HEK293 (cell line): Measurements from ENCODE around the gene PDE1C.

Source experiments
- CTCF ChIA-PET: fragments of 350-600 bp; formaldehyde crosslinking; extraction: SDS; loops from one replicate; lab custom pipeline; 2021; ENCODE audit warnings: antibody characterized with exemption; lab: Yijun Ruan, JAX
- POLR2A ChIA-PET: fragments of 300-600 bp; formaldehyde crosslinking; extraction: SDS; loops from one replicate; lab custom pipeline; 2020; ENCODE audit warnings: antibody characterized with exemption, inconsistent platforms; lab: Yijun Ruan, JAX
- H3K27ac ChIP-seq: fragments of 200-500 bp; sonication (Bioruptor generic); 2 replicates; pipeline ENCODE4 v1.5.1; 2014; ENCODE audit warnings: low read depth, low read length, control low read depth, inconsistent platforms; ENCODE audit errors: extremely low read depth
- H3K36me3 ChIP-seq, 2 experiments: fragments of 200-500 bp in 1 of 2; sonication (Bioruptor generic) in 1 of 2; 1 replicate in 1 of 2; 2 replicates in 1 of 2; pipeline ENCODE4 v1.5.1; 2014 to 2017; ENCODE audit warnings: inconsistent platforms in 2 of 2, low read length in 2 of 2; ENCODE audit not compliant: control insufficient read depth in 2 of 2, insufficient read depth in 1 of 2
- H3K4me1 ChIP-seq: fragments of 200-500 bp; sonication (Bioruptor generic); 2 replicates; pipeline ENCODE4 v1.5.1; 2014; ENCODE audit warnings: mild to moderate bottlenecking, low read length, inconsistent platforms; ENCODE audit not compliant: control insufficient read depth, insufficient read depth
- H3K4me3 ChIP-seq: 2 replicates; pipeline ENCODE4 v1.5.1; 2011; ENCODE audit warnings: low read depth, mild to moderate bottlenecking, control low read depth, low read length, moderate library complexity
- H3K9me3 ChIP-seq: fragments of 200-500 bp; sonication (Bioruptor generic); 2 replicates; pipeline ENCODE4 v1.5.1; 2014; ENCODE audit warnings: low read depth, low read length, inconsistent platforms; ENCODE audit not compliant: control insufficient read depth, insufficient read depth
- KLF16 ChIP-seq: fragments of 450-650 bp; formaldehyde crosslinking; IDR thresholded peaks from 2 replicates; pipeline ENCODE4 v1.5.1; 2017; ENCODE audit warnings: missing biosample characterization, missing genetic modification characterization
- MEIS1 ChIP-seq: sonication (generic); formaldehyde crosslinking; IDR thresholded peaks from 2 replicates; pipeline ENCODE4 v1.8.1; 2022; ENCODE audit warnings: missing genetic modification reagents, mild to moderate bottlenecking, borderline replicate concordance
- OSR2 ChIP-seq: fragments of 450-650 bp; formaldehyde crosslinking; IDR thresholded peaks from 2 replicates; pipeline ENCODE4 v1.5.1; 2016; ENCODE audit warnings: missing biosample characterization, missing genetic modification characterization
- PRDM4 ChIP-seq: fragments of 450-650 bp; formaldehyde crosslinking; IDR thresholded peaks from 2 replicates; pipeline ENCODE4 v1.5.1; 2017; ENCODE audit warnings: missing biosample characterization, missing genetic modification characterization
- REST ChIP-seq: fragments of 450-650 bp; formaldehyde crosslinking; IDR thresholded peaks from 2 replicates; pipeline ENCODE4 v1.5.1; 2016; ENCODE audit warnings: missing biosample characterization, missing genetic modification characterization
- SP2 ChIP-seq: fragments of 450-650 bp; formaldehyde crosslinking; IDR thresholded peaks from 2 replicates; pipeline ENCODE4 v1.5.1; 2016; ENCODE audit warnings: missing biosample characterization, missing genetic modification characterization
- ZBTB11 ChIP-seq: fragments of 450-650 bp; formaldehyde crosslinking; conservative IDR thresholded peaks from 2 replicates; pipeline ENCODE4 v1.5.1; 2016; ENCODE audit warnings: low read depth, missing biosample characterization, missing genetic modification characterization
- ZNF121 ChIP-seq: fragments of 450-650 bp; formaldehyde crosslinking; IDR thresholded peaks from 2 replicates; pipeline ENCODE4 v1.5.1; 2016; ENCODE audit warnings: missing biosample characterization, missing genetic modification characterization
- ZNF146 ChIP-seq: fragments of 450-650 bp; formaldehyde crosslinking; IDR thresholded peaks from 2 replicates; pipeline ENCODE4 v1.5.1; 2016; ENCODE audit warnings: missing biosample characterization, missing genetic modification characterization
- ZNF157 ChIP-seq: fragments of 450-650 bp; formaldehyde crosslinking; IDR thresholded peaks from 2 replicates; pipeline ENCODE4 v1.5.1; 2016; ENCODE audit warnings: missing biosample characterization, missing genetic modification characterization
- ZNF2 ChIP-seq: fragments of 450-650 bp; formaldehyde crosslinking; IDR thresholded peaks from 2 replicates; pipeline ENCODE4 v1.5.1; 2016; ENCODE audit warnings: missing biosample characterization, missing genetic modification characterization
- ZNF266 ChIP-seq: fragments of 450-650 bp; formaldehyde crosslinking; IDR thresholded peaks from 2 replicates; pipeline ENCODE4 v1.5.1; 2016; ENCODE audit warnings: missing biosample characterization, missing genetic modification characterization, low read depth
- ZNF280D ChIP-seq: fragments of 450-650 bp; formaldehyde crosslinking; IDR thresholded peaks from 2 replicates; pipeline ENCODE4 v1.5.1; 2016; ENCODE audit warnings: missing biosample characterization, missing genetic modification characterization
- ZNF394 ChIP-seq: fragments of 450-650 bp; formaldehyde crosslinking; IDR thresholded peaks from 2 replicates; pipeline ENCODE4 v1.5.1; 2016; ENCODE audit warnings: missing biosample characterization, missing genetic modification characterization, mild to moderate bottlenecking, moderate library complexity, borderline replicate concordance
- ZNF529 ChIP-seq: fragments of 450-650 bp; formaldehyde crosslinking; IDR thresholded peaks from 2 replicates; pipeline ENCODE4 v1.5.1; 2017; ENCODE audit warnings: missing genetic modification characterization, missing biosample characterization; ENCODE audit not compliant: insufficient replicate concordance
- ZNF610 ChIP-seq: fragments of 450-650 bp; formaldehyde crosslinking; IDR thresholded peaks from 2 replicates; pipeline ENCODE4 v1.5.1; 2016; ENCODE audit warnings: missing biosample characterization, missing genetic modification characterization, borderline replicate concordance
- ZNF645 ChIP-seq: fragments of 450-650 bp; formaldehyde crosslinking; IDR thresholded peaks from 2 replicates; pipeline ENCODE4; 2016; ENCODE audit warnings: missing biosample characterization, missing genetic modification characterization
- ZNF701 ChIP-seq: fragments of 450-650 bp; formaldehyde crosslinking; IDR thresholded peaks from 2 replicates; pipeline ENCODE4 v1.5.1; 2016; ENCODE audit warnings: missing biosample characterization, missing genetic modification characterization
- ZNF791 ChIP-seq: fragments of 450-650 bp; formaldehyde crosslinking; IDR thresholded peaks from 2 replicates; pipeline ENCODE4 v1.5.1; 2016; ENCODE audit warnings: missing biosample characterization, missing genetic modification characterization
- ZNF843 ChIP-seq: fragments of 450-650 bp; formaldehyde crosslinking; IDR thresholded peaks from 2 replicates; pipeline ENCODE4 v1.5.1; 2016; ENCODE audit warnings: missing biosample characterization, missing genetic modification characterization

Gene PDE1C

GRCh38 chr7:32042900-32043299 lies 27.3 kb downstream of the PDE1C start:
- Histone ChIP-seq H3K27ac (no peak overlapping the region), H3K4me1 (no peaks in the 10 kb centered on the region), H3K4me3 (no peak overlapping the region), H3K36me3 (no peaks in the 10 kb centered on the region), H3K9me3 (no peaks in the 10 kb centered on the region)
- ChIA-PET CTCF (interaction anchor here (1.1 kb wide), 1 partner anchor 123 kb away, joined by 4 read pairs; no protein-coding TSS in a partner anchor), POLR2A (no interaction called here)
- TF ChIP-seq ZNF529 (tag by site-specific recombination), result no peak
- TF ChIP-seq ZNF610 (tag by site-specific recombination), result no peak
- TF ChIP-seq PRDM4, result no peak
- no peak for TF ChIP-seq ZNF2
- TF ChIP-seq KLF16, result no peak
- TF ChIP-seq ZNF121 (tag by site-specific recombination), result no peak
- TF ChIP-seq ZNF266 (tag by site-specific recombination), result no peak

GRCh38 chr7:32039000-32039756 lies 31.0 kb downstream of the PDE1C start:
- Histone ChIP-seq H3K9me3 (no peaks in the 10 kb centered on the region), H3K4me1 (no peaks in the 10 kb centered on the region), H3K4me3 (no peak overlapping the region), H3K36me3 (no peaks in the 10 kb centered on the region), H3K27ac (no peak overlapping the region)
- CTCF ChIA-PET, result interaction anchor here (0.6 to 1.2 kb wide), 3 partner anchors 10 to 287 kb away, joined by 4 to 5 read pairs (median 4); no protein-coding TSS in a partner anchor
- TF ChIP-seq ZNF843 (tag by site-specific recombination) (no peak), ZNF701 (tag by site-specific recombination) (no peak), MEIS1 (CRISPR knock-in tag) (no peak), OSR2 (tag by site-specific recombination) (no peak), ZNF394 (tag by site-specific recombination) (no peak), ZBTB11 (tag by site-specific recombination) (no peak), ZNF791 (tag by site-specific recombination) (no peak), ZNF157 (tag by site-specific recombination) (no peak), ZNF280D (no peak), SP2 (tag by site-specific recombination) (no peak), ZNF146 (tag by site-specific recombination) (no peak), REST (tag by site-specific recombination) (no peak), ZNF645 (tag by site-specific recombination) (no peak)
- POLR2A ChIA-PET, result no interaction called here
